Suppressor macrophage treated with lipopolysaccharide for 1 hour (primary cell): ENCODE data around the gene RBM15B.
"Not testable (repeated sequence)": the region's sequence is repeated elsewhere in the genome, so short reads cannot be mapped to it uniquely, and the experiment has no call there.

Source experiments
- DNase-seq, 3 donors: peaks; one replicate each; pipeline ENCODE4 v3.0.0-alpha.2; 2020 to 2022

The RBM15B gene

GRCh38 chr3:51391075-51391565 is at the start of gene RBM15B:
RBM15B (plus strand) TSS chr3:51391285; CDS start chr3:51391400, 115 bp downstream.
- DNase-seq = peak; percentile 97 to 98 (median 98)

- DNase-seq = peak in 1 of 3 donors; percentile 6
Observed at GRCh38 chr3:51343918-51344687, 47.0 kb upstream of the RBM15B start.

GRCh38 chr3:51350751-51351150 is 40.3 kb upstream of the RBM15B start:
- no peak for DNase-seq

GRCh38 chr3:51353131-51353530 is 38.0 kb upstream of the RBM15B start:
- DNase-seq = no peak

- peak; percentile 27 to 31 (median 30) for DNase-seq
Observed at GRCh38 chr3:51353691-51354090, 37.4 kb upstream of the RBM15B start.

- no peak for DNase-seq
Observed at GRCh38 chr3:51354172-51354571, 36.9 kb upstream of the RBM15B start.

GRCh38 chr3:51354731-51355615 is 36.1 kb upstream of the RBM15B start:
- no peak for DNase-seq

- no peak for DNase-seq
Observed at GRCh38 chr3:51355891-51356578, 35.0 kb upstream of the RBM15B start.

GRCh38 chr3:51357856-51358255 is 33.2 kb upstream of the RBM15B start:
- no peak for DNase-seq

- no peak for DNase-seq
Observed at GRCh38 chr3:51358981-51359380, 32.1 kb upstream of the RBM15B start.

GRCh38 chr3:51360806-51361205 is 30.3 kb upstream of the RBM15B start:
- DNase-seq = no peak

- DNase-seq = no peak
Observed at GRCh38 chr3:51361746-51362145, 29.3 kb upstream of the RBM15B start.

GRCh38 chr3:51362476-51362875 is 28.6 kb upstream of the RBM15B start:
- no peak for DNase-seq

GRCh38 chr3:51368276-51368675 is 22.8 kb upstream of the RBM15B start:
- not testable (repeated sequence) for DNase-seq

- peak; percentile 56 to 71 (median 70) for DNase-seq
Observed at GRCh38 chr3:51371943-51372557, 19.0 kb upstream of the RBM15B start.

- DNase-seq = no peak
Observed at GRCh38 chr3:51373658-51374421, 17.2 kb upstream of the RBM15B start.

GRCh38 chr3:51374456-51374855 is 16.6 kb upstream of the RBM15B start:
- DNase-seq = no peak

- DNase-seq = no peak
Observed at GRCh38 chr3:51375136-51375535, 15.9 kb upstream of the RBM15B start.

- DNase-seq = no peak
Observed at GRCh38 chr3:51375571-51375970, 15.5 kb upstream of the RBM15B start.

- no peak for DNase-seq
Observed at GRCh38 chr3:51378065-51378464, 13.0 kb upstream of the RBM15B start.

- no peak for DNase-seq
Observed at GRCh38 chr3:51378726-51379125, 12.4 kb upstream of the RBM15B start.

- no peak for DNase-seq
Observed at GRCh38 chr3:51379301-51379700, 11.8 kb upstream of the RBM15B start.
